LHCN-M2 (cell line): Measurements from ENCODE around the gene SEMA3E. TPM values are rescaled to one million over a fixed set of nuclear protein-coding genes. Genes with fewer than 3 reads are reported as not detected.
"Not testable (repeated sequence)": the region's sequence is repeated elsewhere in the genome, so short reads cannot be mapped to it uniquely, and the experiment has no call there.

ENCODE experiments used
- DNase-seq: peaks from one replicate; pipeline ENCODE4 v3.0.0-alpha.2; 2012; ENCODE audit warnings: low read depth
- total RNA-seq: library from RNA; depleted of rRNA; stranded (reverse); fragments of >200 nt; gene quantifications from 2 replicates; pipeline ENCODE4 v1.2.3, GENCODE V29; 2014

The SEMA3E gene
- total RNA-seq, 1 experiment from 2014 or later, result 0.98 TPM

- DNase-seq, result no peak
Observed at GRCh38 chr7:83455612-83456011, 193.3 kb downstream of the SEMA3E start.

- no peak for DNase-seq
Observed at GRCh38 chr7:83452256-83452655, 196.7 kb downstream of the SEMA3E start.

- no peak for DNase-seq
Observed at GRCh38 chr7:83451501-83452045, 197.4 kb downstream of the SEMA3E start.

- DNase-seq, result no peak
Observed at GRCh38 chr7:83449781-83450180, 199.2 kb downstream of the SEMA3E start.

- DNase-seq, result no peak
Observed at GRCh38 chr7:83447681-83448080, 201.3 kb downstream of the SEMA3E start.

GRCh38 chr7:83446102-83446669 lies 202.8 kb downstream of the SEMA3E start:
- no peak for DNase-seq

- no peak for DNase-seq
Observed at GRCh38 chr7:83442911-83443310, 206.0 kb downstream of the SEMA3E start.

- DNase-seq, result peak; percentile 67
Observed at GRCh38 chr7:83439026-83439425, 209.9 kb downstream of the SEMA3E start.

- DNase-seq, result not testable (repeated sequence)
Observed at GRCh38 chr7:83430289-83430688, 218.7 kb downstream of the SEMA3E start.

GRCh38 chr7:83429493-83429892 lies 219.4 kb downstream of the SEMA3E start:
- DNase-seq, result no peak

- peak; percentile 67 for DNase-seq
Observed at GRCh38 chr7:83427884-83428283, 221.1 kb downstream of the SEMA3E start.

- no peak for DNase-seq
Observed at GRCh38 chr7:83426325-83426724, 222.6 kb downstream of the SEMA3E start.

- DNase-seq, result no peak
Observed at GRCh38 chr7:83419013-83419412, 229.9 kb downstream of the SEMA3E start.

- no peak for DNase-seq
Observed at GRCh38 chr7:83415840-83416239, 233.1 kb downstream of the SEMA3E start.

- no peak for DNase-seq
Observed at GRCh38 chr7:83414947-83415346, 234.0 kb downstream of the SEMA3E start.

- peak; percentile 15 for DNase-seq
Observed at GRCh38 chr7:83413831-83414230, 235.1 kb downstream of the SEMA3E start.

GRCh38 chr7:83413424-83413823 lies 235.5 kb downstream of the SEMA3E start:
- DNase-seq, result peak; percentile 42

GRCh38 chr7:83410989-83411591 lies 237.8 kb downstream of the SEMA3E start:
- peak; percentile 54 for DNase-seq

GRCh38 chr7:83394776-83395175 lies 254.2 kb downstream of the SEMA3E start:
- DNase-seq, result peak; percentile 65

- DNase-seq, result no peak
Observed at GRCh38 chr7:83388436-83388835, 260.5 kb downstream of the SEMA3E start.

GRCh38 chr7:83366629-83367028 lies 282.3 kb downstream of the SEMA3E start:
- DNase-seq, result no peak

GRCh38 chr7:83365746-83366145 lies 283.2 kb downstream of the SEMA3E start:
- DNase-seq, result no peak

- no peak for DNase-seq
Observed at GRCh38 chr7:83362871-83363550, 285.9 kb downstream of the SEMA3E start.
